GM21717 (cell line): ENCODE results near the gene MIER1.
"Not testable (repeated sequence)": the region's sequence is repeated elsewhere in the genome, so short reads cannot be mapped to it uniquely, and the experiment has no call there.

Source experiments
- ATAC-seq: cut with Tn5 transposase; IDR thresholded peaks from one replicate; pipeline ENCODE4 v1.9.1; 2021; ENCODE audit warnings: mild to moderate bottlenecking, moderate library complexity; ENCODE audit not compliant: unreplicated experiment

MIER1 gene

DNA sequence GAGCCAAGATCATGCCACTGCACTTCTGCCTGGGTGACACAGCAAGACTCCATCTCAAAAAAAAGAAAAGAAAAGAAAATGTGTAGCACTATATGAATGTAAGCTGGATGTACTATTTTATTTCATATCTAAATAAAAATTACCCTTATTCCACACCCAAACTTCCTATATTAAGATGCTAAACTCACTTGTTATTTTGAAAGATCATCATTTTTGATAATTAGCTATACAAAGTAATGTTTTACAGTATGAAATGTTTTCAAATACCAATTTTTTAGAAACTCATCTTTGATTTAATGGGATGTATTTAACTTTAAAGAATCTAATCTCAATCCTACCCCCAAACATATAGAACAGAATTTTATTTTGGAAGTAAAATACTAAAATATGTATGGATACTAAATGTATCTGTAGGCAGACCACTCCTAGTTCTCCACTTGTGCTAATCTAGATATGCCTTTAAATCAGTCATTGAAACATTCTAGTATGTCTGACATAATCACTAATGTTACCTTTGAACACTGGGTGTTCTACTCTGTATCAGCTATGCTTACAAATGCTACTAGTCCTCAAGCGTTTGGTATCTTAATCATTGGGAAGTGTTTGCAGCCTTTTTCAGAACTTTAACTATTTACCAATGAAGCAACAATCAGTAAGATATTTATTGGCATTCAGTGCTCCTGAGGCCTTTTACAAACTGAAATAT lies 12.9 kb downstream of the MIER1 start:
- no peak for ATAC-seq

DNA sequence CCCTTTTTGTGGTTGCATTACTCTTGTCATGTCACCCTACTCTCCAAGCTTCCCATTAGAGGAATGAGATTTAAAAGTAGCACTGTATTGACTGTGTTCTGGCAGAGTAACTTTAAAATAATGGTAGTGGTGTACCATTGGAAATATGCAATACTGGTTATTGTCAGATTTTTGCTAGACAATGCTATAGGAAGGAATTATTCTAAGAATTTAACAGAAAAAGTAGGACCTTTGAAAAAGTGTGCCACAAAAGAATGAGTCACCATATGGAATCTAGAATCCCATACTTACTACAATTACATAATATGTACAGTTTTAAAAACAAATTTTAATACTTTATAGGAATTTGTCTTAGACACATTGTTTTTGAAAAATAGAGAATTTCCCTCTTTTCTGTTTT lies 13.8 kb downstream of the MIER1 start:
- no peak for ATAC-seq

DNA sequence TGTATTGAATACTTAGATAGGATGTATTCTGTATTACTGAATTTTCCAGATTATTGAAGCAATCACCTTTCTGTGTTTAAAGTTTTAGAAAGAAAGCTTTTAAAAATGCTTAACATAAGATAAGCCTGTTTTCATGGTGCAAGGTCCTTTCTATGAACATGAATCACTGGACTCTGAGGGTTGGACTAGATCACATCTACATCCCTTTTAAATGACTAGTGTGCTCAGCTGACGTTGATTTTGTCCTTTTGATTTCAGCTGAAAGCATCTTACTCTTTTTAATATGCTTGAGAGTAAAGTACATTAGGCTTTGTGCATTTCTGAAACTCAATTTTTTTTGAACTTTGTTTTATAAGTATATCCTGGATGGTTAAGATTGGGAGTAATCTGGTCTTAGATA lies 16.2 kb downstream of the MIER1 start:
- no peak for ATAC-seq

DNA sequence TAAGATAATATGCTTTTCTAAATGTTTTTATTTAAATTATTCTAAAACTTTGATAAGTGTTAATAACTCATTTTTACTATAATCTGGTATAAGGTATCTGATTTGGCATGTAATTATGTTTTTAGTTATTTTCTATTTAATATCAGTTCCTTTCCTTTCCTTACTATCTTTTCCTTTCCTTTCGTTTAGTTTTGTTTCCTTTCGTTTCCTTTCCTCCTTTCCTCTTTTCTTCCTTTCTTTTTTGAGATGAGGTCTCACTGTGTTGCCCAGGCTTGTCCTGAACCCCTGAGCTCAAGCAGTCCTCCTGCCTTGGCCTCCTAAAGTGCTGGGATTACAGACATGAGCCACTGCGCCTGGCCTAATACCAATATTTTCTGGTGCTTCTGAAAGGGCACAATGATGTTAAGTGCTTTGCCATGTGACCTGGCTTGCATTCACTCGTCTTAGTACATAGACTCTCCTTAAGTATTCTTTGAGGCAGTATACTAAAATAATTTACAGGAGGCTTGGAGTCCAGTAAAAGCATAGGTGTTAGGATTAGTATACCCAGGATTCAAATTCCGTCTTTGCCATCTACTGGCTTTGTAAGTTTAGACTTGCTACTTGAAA lies 18.7 kb downstream of the MIER1 start:
- ATAC-seq, result no peak

DNA sequence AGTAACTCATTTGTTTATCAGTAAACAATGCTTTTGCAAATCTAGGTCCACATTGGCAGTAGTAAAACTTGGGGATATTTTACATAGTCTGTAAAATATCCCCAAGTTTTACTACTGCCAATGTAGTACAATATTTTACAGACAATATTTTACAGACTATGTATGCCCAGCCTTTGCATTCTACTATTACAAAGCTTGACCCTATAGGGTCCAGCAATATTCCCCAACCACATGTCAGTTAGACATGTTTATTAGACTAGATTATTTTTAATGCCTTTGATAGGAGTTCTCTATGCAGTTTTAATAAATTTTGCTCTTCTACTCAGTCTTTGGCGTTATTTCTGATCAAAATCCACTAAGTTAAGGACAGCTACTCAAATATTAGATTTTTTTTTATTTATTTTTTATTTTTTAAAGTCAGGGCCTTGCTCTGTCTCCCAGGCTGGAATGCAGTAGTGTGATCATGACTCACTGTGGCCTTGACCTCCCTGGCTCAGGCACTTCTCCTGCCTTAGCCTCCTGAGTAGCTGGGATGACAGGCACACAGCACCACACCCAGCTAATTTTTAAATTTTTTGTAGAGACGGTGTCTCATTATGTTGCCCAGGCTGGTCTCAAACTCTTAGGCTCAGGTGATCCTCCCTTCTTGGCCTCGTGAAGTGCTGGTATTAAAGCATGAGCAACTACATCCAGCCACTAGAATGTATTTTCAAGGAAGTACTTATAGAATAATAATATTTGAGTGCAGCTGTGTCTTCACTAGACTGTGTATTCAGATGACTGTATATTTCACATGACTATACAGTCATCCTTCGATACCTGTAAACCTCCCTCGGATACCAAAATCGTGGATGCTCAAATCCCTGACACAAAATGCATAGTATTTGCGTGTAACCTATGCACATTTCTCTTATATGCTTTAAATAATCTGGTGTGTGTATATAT lies 19.8 kb downstream of the MIER1 start:
- no peak for ATAC-seq

DNA sequence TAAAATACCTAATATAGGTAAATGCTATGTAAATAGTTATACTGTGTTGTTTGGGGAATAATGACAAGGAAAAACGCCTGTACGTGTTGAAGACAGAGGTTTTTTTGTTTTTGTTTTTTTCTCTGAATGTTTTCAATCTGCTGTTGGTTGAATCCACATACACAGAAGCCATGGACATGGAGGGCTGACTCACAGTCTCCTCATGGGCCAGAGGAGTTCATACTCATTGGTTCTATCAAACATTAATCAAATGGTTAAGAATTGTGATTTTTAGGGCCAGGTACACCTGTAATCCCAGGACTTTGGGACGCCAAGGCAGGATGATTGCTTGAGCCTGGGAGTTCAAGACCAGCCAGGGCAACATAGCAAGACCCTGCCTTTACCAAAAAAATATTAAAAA lies 20.5 kb downstream of the MIER1 start:
- no peak for ATAC-seq

DNA sequence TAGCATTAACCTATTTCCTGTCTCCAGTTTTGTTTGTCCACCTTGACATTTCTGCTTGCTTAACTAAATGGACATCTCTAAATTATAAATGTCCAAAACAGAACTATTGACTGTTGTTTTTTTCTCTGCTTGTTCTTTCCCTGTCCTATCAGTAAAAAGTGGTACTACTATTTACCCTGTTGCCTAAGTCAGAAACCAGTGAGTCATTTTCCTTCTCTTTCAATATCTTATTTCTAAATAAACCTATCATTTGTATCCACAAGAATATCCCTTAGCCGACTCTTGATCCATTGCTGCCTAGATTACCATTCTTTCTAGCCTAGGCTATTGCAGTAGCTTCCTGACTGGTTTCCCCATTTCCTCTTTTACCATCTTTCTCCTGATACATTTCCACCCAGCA lies 22.5 kb downstream of the MIER1 start:
- ATAC-seq, result no peak

DNA sequence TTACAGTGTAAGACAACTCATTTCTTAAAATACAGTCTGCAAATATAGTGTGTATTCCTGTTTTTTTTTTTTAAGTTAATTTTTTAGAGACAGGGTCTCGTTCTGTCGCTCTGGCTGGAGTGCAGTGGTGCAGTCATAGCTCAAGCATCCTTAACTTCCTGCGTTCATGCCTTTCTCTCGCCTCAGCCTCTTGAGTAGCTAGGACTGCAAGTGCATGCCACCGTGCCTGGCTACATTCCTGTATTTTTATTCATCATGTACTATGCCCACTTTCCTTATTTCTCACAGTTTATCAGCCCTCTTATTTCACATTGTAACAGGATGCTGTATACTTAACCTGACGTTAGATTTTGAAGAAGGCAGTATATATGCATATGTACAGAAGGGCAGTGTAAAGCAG lies 26.7 kb downstream of the MIER1 start:
- no peak for ATAC-seq

DNA sequence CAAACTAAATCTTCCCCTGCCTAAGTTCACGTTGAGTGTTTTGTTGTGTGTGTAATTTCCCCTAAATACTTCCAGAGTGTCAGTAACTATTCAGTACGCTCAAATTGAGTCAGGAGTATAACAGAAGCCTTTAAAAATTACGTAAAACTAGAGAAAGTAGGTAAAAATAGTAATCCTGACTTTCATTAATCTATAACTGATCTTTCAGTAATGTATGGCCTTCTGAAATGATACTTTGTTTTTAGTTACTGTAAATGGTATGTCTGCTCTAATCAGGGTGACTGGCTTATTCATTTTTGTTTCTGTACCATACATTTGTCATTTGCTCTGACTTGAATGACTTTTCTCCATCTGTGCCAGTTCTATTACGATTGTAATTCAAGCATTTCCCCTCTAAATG lies 29.4 kb downstream of the MIER1 start:
- peak; percentile 69 for ATAC-seq

DNA sequence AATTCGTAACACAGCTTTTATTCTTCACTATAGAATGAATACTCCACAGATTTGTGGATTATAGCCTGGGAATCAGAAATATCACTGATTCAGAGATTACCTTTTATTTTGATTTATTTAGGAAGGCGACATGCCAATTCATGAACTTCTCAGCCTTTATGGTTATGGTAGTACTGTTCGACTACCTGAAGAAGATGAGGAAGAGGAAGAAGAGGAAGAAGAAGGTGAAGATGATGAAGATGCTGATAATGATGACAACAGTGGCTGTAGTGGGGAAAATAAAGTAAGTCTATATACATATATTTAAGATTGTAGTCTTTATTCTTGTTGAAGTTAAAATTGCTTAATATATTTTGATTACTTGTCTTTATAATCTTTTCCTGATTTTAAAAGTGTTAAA lies 33.1 kb downstream of the MIER1 start:
- no peak for ATAC-seq

DNA sequence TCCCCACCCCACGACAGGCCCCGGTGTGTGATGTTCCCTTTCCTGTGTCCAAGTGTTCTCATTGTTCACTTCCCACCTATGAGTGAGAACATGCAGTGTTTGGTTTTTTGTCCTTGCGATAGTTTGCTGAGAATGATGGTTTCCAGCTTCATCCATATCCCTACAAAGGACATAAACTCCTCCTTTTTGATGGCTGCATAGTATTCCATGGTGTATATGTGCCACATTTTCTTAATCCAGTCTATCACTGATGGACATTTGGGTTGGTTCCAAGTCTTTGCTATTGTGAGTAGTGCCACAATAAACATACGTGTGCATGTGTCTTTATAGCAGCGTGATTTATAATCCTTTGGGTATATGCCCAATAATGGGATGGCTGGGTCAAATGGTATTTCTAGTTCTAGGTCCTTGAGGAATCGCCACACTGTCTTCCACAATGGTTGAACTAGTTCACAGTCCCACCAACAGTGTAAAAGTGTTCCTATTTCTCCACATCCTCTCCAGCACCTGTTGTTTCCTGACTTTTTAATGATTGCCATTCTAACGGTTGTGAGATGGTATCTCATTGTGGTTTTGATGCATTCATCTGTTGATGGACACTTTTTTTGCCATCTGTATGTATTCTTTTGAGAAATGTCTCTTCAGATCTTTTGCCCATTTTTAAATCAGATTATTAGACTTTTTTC lies 41.5 kb downstream of the MIER1 start:
- not testable (repeated sequence) for ATAC-seq

DNA sequence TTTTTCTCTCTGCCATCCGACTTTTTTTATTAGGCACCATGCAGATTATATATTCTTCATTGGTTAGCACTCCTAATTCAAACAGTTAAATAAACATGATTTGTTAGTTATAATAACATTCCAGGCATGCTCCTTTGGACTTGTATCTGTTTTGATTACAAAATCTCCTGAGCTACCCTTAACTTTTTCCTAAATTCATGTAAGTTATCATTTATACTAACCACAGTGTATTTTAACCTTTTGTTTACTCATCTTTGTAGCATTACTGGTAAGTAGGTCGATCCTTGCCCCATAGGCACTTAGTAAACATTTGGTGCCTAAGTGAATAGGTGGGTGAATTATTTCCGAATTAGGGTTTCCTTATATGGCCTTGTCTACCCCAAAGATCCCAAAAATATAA lies 43.8 kb downstream of the MIER1 start:
- no peak for ATAC-seq

DNA sequence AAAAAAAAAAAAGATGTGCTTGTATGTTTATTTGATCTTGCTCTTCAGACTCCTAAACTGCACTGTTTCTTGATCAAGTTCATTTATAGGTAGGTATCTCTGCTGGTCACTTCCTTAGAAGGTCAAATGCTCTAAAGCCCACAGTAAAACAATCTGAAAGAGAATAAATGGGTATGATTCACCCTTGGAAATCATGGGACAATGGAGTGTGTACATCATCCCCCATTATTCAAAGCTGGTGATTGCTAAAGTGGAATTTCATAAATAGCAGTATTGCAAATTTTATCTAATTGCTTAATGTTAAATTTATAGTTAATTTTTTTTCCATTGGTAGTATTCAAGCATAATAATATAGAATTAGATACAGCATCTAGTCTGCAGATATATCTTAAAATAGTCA lies 53.4 kb downstream of the MIER1 start:
- no peak for ATAC-seq

DNA sequence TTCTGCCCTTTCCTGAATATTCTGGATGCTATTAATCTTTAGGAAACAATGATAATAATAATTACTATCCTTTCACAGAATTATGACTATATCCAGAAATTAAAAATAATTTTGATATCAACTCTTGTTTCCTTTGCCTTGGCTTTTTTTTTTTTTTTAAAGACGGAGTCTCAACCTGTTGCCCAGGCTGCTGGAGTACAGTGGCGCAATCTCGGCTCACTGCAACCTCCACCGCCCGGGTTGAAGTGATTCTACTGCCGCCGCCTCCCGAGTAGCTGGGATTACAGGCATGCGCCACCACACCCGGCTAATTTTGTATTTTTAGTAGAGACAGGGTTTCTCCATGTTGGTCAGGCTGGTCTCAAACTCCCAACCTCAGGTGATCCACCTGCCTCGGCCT lies 54.8 kb downstream of the MIER1 start:
- ATAC-seq, result not testable (repeated sequence)

DNA sequence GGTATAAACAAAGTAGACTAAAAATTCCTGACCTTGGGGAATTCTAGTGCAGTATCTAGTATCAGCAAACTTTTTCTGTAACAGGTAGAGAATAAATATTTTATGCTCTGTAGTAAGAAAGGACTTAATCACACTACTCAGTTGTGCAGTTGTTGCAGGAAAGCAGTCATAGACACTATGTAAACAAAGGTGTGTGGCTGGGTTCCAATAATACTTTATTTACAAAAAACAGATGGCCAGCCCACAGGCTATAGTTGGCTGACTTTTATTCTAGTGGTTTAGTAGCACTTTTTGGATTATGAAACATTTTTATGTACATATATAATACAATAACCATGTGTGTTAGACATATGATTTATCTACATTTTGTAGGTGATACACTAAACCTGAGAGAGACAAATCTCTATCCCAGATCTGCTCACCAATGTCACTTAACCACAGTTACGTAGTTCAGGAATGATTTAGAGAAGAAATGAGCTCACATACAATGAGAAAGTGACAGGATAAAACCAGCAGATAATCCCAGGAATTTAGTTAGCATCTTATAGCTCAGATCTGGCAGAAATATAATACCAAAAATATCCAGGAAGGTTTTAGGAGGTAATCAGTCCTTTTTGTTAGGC lies 56.1 kb downstream of the MIER1 start:
- ATAC-seq, result no peak

DNA sequence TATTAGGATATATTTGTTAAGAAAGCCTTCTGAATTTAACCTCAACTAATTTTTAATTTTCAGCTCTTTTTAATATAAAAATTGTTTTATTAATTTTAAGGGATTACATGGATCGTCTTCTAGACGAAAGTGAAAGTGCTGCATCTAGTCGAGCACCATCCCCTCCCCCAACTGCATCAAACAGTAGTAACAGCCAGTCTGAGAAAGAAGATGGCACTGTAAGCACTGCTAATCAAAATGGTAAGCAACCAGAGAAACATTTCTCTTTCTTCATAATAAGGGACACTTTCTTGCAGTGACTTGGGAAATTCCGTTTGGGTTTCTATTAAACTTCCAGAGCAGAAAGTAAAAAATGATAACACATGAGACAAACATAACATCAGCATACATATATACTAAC lies 56.9 kb downstream of the MIER1 start:
- no peak for ATAC-seq

DNA sequence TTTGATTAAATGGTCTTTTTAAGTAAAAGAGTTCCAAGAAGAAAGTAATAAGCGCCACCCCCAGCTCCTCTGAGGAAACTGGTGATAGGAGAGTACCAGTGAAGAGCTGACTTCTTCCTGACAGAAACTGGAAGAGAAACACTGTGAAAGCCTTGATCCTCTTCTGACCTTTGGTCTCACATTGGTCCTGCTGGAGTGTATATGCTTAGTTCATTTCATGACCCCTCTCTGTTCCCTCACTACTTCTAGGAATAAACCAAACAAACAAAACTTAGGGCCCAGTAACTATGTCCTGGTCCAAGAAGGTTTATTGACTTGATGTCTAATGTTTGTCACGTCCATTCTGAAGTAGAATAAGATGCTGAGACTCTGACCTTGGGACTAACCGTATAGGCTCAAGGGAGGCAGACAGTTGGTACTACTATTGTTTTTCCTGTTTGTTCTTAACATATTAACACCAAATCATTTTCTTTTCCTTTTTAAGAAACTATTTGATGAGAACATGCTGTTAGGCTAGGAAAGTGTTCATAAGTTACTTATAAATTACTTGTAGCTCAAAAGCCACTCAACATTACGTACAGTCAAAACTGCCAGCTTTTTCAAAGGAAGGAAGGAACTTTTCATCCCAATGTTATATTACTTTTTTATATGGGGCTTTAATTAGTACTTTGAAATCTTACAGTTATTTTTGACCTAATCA lies 57.9 kb downstream of the MIER1 start:
- no peak for ATAC-seq

DNA sequence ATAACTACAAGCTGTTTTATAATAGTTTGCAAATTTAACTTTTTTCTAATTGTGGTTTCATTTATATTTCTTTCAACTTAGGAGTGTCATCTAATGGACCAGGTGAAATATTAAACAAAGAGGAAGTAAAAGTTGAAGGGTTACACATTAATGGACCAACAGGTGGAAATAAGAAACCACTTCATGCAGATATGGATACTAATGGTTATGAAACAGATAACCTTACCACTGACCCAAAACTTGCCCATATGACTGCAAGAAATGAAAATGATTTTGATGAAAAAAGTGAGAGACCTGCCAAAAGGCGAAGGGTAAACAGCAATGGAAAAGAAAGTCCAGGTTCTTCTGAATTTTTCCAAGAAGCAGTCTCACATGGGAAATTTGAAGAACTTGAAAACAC lies 59.7 kb downstream of the MIER1 start:
- ATAC-seq, result peak; percentile 91

DNA sequence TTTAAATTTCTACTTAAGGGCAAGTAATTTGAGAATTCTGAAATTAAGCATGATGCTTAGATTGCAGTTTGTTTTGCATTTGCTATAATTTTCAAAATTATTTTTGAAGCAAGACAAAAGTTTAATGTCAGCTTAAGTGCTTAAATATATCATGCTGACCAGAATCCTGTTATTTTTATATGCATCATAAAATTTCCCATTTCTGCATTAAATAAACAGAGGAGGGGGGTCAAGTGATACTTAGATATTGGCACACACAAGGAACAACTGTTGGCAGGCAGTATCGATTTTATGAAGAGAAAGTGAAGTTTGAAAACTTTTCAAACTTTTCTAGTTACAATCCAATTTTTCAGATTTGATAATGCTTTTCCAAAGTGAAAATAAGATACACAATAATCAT lies 61.0 kb downstream of the MIER1 start:
- no peak for ATAC-seq

DNA sequence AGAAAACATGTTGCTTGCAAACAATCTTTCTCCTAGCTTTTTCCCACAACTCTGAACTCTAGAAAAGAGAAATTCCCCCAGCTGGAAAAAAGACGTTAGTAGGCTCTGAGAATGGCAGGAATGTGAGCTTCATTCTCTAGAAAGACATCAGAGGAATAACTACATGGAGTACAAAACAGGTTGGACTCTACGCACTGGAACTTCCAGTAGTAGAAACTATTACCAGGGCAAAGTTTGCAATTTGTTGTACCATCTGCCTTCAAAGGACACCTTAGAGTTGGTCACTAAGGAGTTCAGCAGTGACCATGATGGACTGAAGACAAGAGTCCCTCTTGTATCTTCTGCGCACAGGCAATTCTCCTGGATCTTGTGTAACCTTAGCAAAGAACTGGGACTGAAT lies 68.3 kb downstream of the MIER1 start:
- ATAC-seq, result no peak
